Measurements from ENCODE around the gene CYS1.
"Not testable (repeated sequence)": the region's sequence is repeated elsewhere in the genome, so short reads cannot be mapped to it uniquely, and the experiment has no call there.

The CYS1 gene

GRCh38 chr2:10015376-10015989 lies 64.7 kb downstream of the CYS1 start:
- H3K9ac ChIP-seq (ENCODE audit: low read depth in 1 of 2, low read length in 2 of 2); H3K9me3 ChIP-seq (ENCODE audit: control insufficient read depth in 1 of 2, low read length in 2 of 2); H3K4me3 ChIP-seq (ENCODE audit: low read depth in 1 of 2, low read length in 2 of 2); H3K4me1 ChIP-seq (ENCODE audit: control insufficient read depth in 1 of 2, insufficient read depth in 2 of 2, low read length in 2 of 2); H3K36me3 ChIP-seq (ENCODE audit: control insufficient read depth in 1 of 2, insufficient read depth in 2 of 2, low read length in 2 of 2); H3K27ac ChIP-seq (ENCODE audit: low read depth, low read length); H3K27me3 ChIP-seq (ENCODE audit: control insufficient read depth in 1 of 2, insufficient read depth in 2 of 2, low read length in 2 of 2): not testable (repeated sequence)

DNA sequence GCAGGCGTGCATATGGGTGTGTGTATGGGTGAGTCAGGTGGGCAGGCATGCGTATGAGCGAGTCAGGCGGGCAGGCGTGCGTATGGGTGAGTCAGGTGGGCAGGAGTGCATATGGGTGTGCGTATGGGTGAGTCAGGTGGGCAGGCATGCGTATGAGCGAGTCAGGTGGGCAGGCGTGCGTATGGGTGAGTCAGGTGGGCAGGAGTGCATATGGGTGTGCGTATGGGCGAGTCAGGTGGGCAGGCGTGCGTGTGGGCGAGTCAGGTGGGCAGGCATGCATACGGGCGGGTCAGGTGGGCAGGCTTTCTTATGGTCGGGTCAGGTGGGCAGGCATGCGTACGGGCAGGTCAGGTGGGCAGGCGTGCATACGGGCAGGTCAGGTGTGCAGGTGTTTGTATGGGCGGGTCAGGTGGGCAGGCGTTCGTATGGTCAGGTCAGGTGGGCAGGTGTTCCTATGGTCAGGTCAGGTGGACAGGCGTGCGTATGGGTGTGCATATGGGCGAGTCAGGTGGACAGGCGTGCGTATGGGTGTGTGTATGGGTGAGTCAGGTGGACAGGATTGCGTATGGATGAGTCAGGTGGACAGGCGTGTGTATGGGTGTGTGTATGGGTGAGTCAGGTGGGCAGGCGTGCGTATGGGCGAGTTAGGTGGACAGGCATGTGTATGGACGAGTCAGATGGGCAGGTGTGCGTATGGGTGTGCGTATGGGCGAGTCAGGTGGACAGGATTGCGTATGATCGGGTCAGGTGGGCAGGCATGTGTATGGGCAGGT lies 65.6 kb downstream of the CYS1 start:
- Histone ChIP-seq H3K9me3 (ENCODE audit: control insufficient read depth in 1 of 2, low read length in 2 of 2) (no peaks in the 10 kb centered on the region), H3K9ac (ENCODE audit: low read depth in 1 of 2, low read length in 2 of 2) (no peak overlapping the region), H3K4me3 (ENCODE audit: low read depth in 1 of 2, low read length in 2 of 2) (no peak overlapping the region), H3K27me3 (ENCODE audit: control insufficient read depth in 1 of 2, insufficient read depth in 2 of 2, low read length in 2 of 2) (no peaks in the 10 kb centered on the region), H3K4me1 (ENCODE audit: control insufficient read depth in 1 of 2, insufficient read depth in 2 of 2, low read length in 2 of 2) (peaks cover 0 to 10% of the 10 kb centered on the region in 2 donors), H3K27ac (ENCODE audit: low read depth, low read length) (no peak overlapping the region), H3K36me3 (ENCODE audit: control insufficient read depth in 1 of 2, insufficient read depth in 2 of 2, low read length in 2 of 2) (no peaks in the 10 kb centered on the region)

GRCh38 chr2:10013651-10014417 lies 66.4 kb downstream of the CYS1 start:
- H3K4me1 ChIP-seq (ENCODE audit: control insufficient read depth in 1 of 2, insufficient read depth in 2 of 2, low read length in 2 of 2): peaks cover 4 to 16% of the 10 kb centered on the region in 2 donors
- not testable (repeated sequence) for H3K27ac ChIP-seq (ENCODE audit: low read depth, low read length); H3K36me3 ChIP-seq (ENCODE audit: control insufficient read depth in 1 of 2, insufficient read depth in 2 of 2, low read length in 2 of 2); H3K9ac ChIP-seq (ENCODE audit: low read depth in 1 of 2, low read length in 2 of 2); H3K9me3 ChIP-seq (ENCODE audit: control insufficient read depth in 1 of 2, low read length in 2 of 2); H3K4me3 ChIP-seq (ENCODE audit: low read depth in 1 of 2, low read length in 2 of 2); H3K27me3 ChIP-seq (ENCODE audit: control insufficient read depth in 1 of 2, insufficient read depth in 2 of 2, low read length in 2 of 2)

- Histone ChIP-seq H3K9ac (ENCODE audit: low read depth in 1 of 2, low read length in 2 of 2) (no peak overlapping the region), H3K4me1 (ENCODE audit: control insufficient read depth in 1 of 2, insufficient read depth in 2 of 2, low read length in 2 of 2) (peaks cover 10 to 18% of the 10 kb centered on the region in 2 donors), H3K36me3 (ENCODE audit: control insufficient read depth in 1 of 2, insufficient read depth in 2 of 2, low read length in 2 of 2) (no peaks in the 10 kb centered on the region), H3K9me3 (ENCODE audit: control insufficient read depth in 1 of 2, low read length in 2 of 2) (no peaks in the 10 kb centered on the region), H3K27me3 (ENCODE audit: control insufficient read depth in 1 of 2, insufficient read depth in 2 of 2, low read length in 2 of 2) (no peaks in the 10 kb centered on the region), H3K27ac (ENCODE audit: low read depth, low read length) (no peak overlapping the region), H3K4me3 (ENCODE audit: low read depth in 1 of 2, low read length in 2 of 2) (no peak overlapping the region)
These were observed 67.2 kb downstream of the CYS1 start for GRCh38 chr2:10012963-10013461.

- H3K27ac ChIP-seq (ENCODE audit: low read depth, low read length); H3K36me3 ChIP-seq (ENCODE audit: control insufficient read depth in 1 of 2, insufficient read depth in 2 of 2, low read length in 2 of 2); H3K4me3 ChIP-seq (ENCODE audit: low read depth in 1 of 2, low read length in 2 of 2); H3K9me3 ChIP-seq (ENCODE audit: control insufficient read depth in 1 of 2, low read length in 2 of 2); H3K9ac ChIP-seq (ENCODE audit: low read depth in 1 of 2, low read length in 2 of 2); H3K27me3 ChIP-seq (ENCODE audit: control insufficient read depth in 1 of 2, insufficient read depth in 2 of 2, low read length in 2 of 2): not testable (repeated sequence)
- H3K4me1 ChIP-seq (ENCODE audit: control insufficient read depth in 1 of 2, insufficient read depth in 2 of 2, low read length in 2 of 2): peaks cover 14 to 19% of the 10 kb centered on the region in 2 donors
These were observed 67.7 kb downstream of the CYS1 start for GRCh38 chr2:10012366-10012962.

- not testable (repeated sequence) for H3K36me3 ChIP-seq (ENCODE audit: control insufficient read depth in 1 of 2, insufficient read depth in 2 of 2, low read length in 2 of 2); H3K27me3 ChIP-seq (ENCODE audit: control insufficient read depth in 1 of 2, insufficient read depth in 2 of 2, low read length in 2 of 2); H3K27ac ChIP-seq (ENCODE audit: low read depth, low read length); H3K9me3 ChIP-seq (ENCODE audit: control insufficient read depth in 1 of 2, low read length in 2 of 2); H3K9ac ChIP-seq (ENCODE audit: low read depth in 1 of 2, low read length in 2 of 2); H3K4me3 ChIP-seq (ENCODE audit: low read depth in 1 of 2, low read length in 2 of 2)
- peaks cover 14 to 19% of the 10 kb centered on the region in 2 donors for H3K4me1 ChIP-seq (ENCODE audit: control insufficient read depth in 1 of 2, insufficient read depth in 2 of 2, low read length in 2 of 2)
These were observed 68.4 kb downstream of the CYS1 start for GRCh38 chr2:10011606-10012325.

GRCh38 chr2:10010861-10011605 lies 69.2 kb downstream of the CYS1 start:
- H3K4me1 ChIP-seq (ENCODE audit: control insufficient read depth in 1 of 2, insufficient read depth in 2 of 2, low read length in 2 of 2): peaks cover 14 to 19% of the 10 kb centered on the region in 2 donors
- not testable (repeated sequence) for H3K27ac ChIP-seq (ENCODE audit: low read depth, low read length); H3K9ac ChIP-seq (ENCODE audit: low read depth in 1 of 2, low read length in 2 of 2); H3K9me3 ChIP-seq (ENCODE audit: control insufficient read depth in 1 of 2, low read length in 2 of 2); H3K27me3 ChIP-seq (ENCODE audit: control insufficient read depth in 1 of 2, insufficient read depth in 2 of 2, low read length in 2 of 2); H3K36me3 ChIP-seq (ENCODE audit: control insufficient read depth in 1 of 2, insufficient read depth in 2 of 2, low read length in 2 of 2); H3K4me3 ChIP-seq (ENCODE audit: low read depth in 1 of 2, low read length in 2 of 2)

GRCh38 chr2:10009811-10010781 lies 70.1 kb downstream of the CYS1 start:
- Histone ChIP-seq H3K36me3 (ENCODE audit: control insufficient read depth in 1 of 2, insufficient read depth in 2 of 2, low read length in 2 of 2) (no peaks in the 10 kb centered on the region), H3K27me3 (ENCODE audit: control insufficient read depth in 1 of 2, insufficient read depth in 2 of 2, low read length in 2 of 2) (no peaks in the 10 kb centered on the region), H3K4me3 (ENCODE audit: low read depth in 1 of 2, low read length in 2 of 2) (no peak overlapping the region), H3K9me3 (ENCODE audit: control insufficient read depth in 1 of 2, low read length in 2 of 2) (no peaks in the 10 kb centered on the region), H3K27ac (ENCODE audit: low read depth, low read length) (no peak overlapping the region), H3K4me1 (ENCODE audit: control insufficient read depth in 1 of 2, insufficient read depth in 2 of 2, low read length in 2 of 2) (peaks cover 14 to 19% of the 10 kb centered on the region in 2 donors), H3K9ac (ENCODE audit: low read depth in 1 of 2, low read length in 2 of 2) (no peak overlapping the region)

Data from duodenal mucosa (tissue), 2 donors.